ENCODE measurements around the gene PM20D1.
"Not testable (repeated sequence)": the region's sequence is repeated elsewhere in the genome, so short reads cannot be mapped to it uniquely, and the experiment has no call there.

The PM20D1 gene

DNA sequence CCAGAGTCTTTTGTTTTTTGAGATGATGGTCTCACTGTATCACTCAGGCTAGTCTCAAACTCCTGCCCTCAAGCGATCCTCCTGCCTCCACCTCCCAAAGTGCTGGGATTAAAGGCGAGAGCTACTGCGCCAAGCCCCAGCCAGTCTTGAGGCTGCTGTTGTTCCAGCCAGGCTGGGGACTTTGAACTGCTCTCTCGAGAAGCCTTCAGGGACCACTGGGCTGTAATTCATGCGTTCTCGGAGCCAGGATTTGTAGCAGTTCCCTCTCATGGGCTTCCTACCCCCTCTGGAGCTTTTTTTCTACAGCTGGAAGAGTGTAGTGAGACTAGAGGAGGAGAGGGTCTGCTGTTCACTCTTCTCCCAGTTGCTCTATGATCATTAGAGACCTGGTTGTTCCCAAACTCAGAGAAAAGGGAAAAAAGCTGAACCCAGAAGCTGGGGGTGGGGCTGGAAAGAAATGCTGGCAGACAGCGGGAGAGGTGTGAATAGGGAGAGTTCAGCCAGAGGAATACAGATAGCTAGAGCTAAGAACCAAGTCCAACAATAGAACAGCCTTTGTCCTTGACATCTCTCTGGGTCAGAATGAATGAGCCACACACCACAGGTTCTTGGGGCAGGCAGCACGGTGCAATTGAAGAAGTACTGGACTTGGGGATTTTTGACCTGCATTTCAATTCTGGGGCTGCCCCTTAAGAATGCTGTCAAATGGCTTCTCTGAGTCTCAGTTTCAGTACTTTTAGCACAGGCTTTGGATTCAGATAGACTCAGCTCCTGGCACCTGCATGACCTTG is 23.7 kb downstream of the PM20D1 start:
- Histone ChIP-seq H3K27ac (replicated peaks) (no peak overlapping the region), H3K27me3 (ENCODE audit: insufficient read depth, poor library complexity, severe bottlenecking) (peaks cover 14% of the 10 kb centered on the region), H3K4me3 (replicated peaks; ENCODE audit: insufficient read depth, low read length) (no peak overlapping the region)
- no peak for DNase-seq (ENCODE audit: low read depth in 1 of 2, low spot score in 1 of 2)
- TF ChIP-seq CTCF (IDR thresholded peaks at IDR 0.05; ENCODE audit: insufficient read depth, low read length) = no peak

GRCh38 chr1:205824180-205824579 is 25.8 kb downstream of the PM20D1 start:
- Histone ChIP-seq H3K27ac (replicated peaks) (no peak overlapping the region), H3K4me3 (replicated peaks; ENCODE audit: insufficient read depth, low read length) (no peak overlapping the region), H3K27me3 (ENCODE audit: insufficient read depth, poor library complexity, severe bottlenecking) (peaks cover 16% of the 10 kb centered on the region)
- DNase-seq (ENCODE audit: low read depth in 1 of 2, low spot score in 1 of 2) = no peak
- TF ChIP-seq POLR2AphosphoS5 (IDR thresholded peaks at IDR 0.05; ENCODE audit: low read depth) (no peak), CTCF (IDR thresholded peaks at IDR 0.05; ENCODE audit: insufficient read depth, low read length) (no peak)

- H3K27me3 ChIP-seq (ENCODE audit: insufficient read depth, poor library complexity, severe bottlenecking) = peaks cover 16% of the 10 kb centered on the region
- DNase-seq (ENCODE audit: low read depth in 1 of 2, low spot score in 1 of 2); H3K4me3 ChIP-seq (replicated peaks; ENCODE audit: insufficient read depth, low read length); H3K27ac ChIP-seq (replicated peaks): not testable (repeated sequence)
Measured at GRCh38 chr1:205823260-205823659, 26.7 kb downstream of the PM20D1 start.

GRCh38 chr1:205822397-205822796 is 27.5 kb downstream of the PM20D1 start:
- TF ChIP-seq POLR2AphosphoS5 (IDR thresholded peaks at IDR 0.05; ENCODE audit: low read depth) (no peak), REST (IDR thresholded peaks at IDR 0.05; ENCODE audit: insufficient replicate concordance, low read depth) (no peak), CTCF (IDR thresholded peaks at IDR 0.05; ENCODE audit: insufficient read depth, low read length) (no peak), GABPA (IDR thresholded peaks at IDR 0.05; ENCODE audit: low read depth) (no peak)
- Histone ChIP-seq H3K27ac (replicated peaks) (no peak overlapping the region), H3K4me3 (replicated peaks; ENCODE audit: insufficient read depth, low read length) (no peak overlapping the region), H3K27me3 (ENCODE audit: insufficient read depth, poor library complexity, severe bottlenecking) (peaks cover 13% of the 10 kb centered on the region)
- DNase-seq (ENCODE audit: low read depth in 1 of 2, low spot score in 1 of 2) = no peak

DNA sequence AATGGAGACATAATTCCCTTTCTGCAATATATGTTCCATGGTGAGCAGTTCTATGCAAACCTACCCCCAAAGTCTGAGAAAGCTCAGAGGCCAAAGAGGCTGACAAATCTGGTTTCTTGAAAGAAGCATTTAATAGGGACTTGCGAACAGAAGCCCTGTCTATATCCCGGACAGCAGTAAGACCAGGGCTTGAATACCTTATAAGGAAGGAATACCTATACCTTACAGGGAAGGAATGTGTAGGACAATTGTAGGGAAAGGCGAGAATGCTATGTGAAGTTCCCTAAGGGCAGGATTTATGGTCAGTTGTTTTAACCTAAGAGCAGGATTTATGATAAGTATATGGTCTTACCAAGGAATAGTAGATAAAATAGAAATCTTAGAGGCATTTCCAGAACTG is 31.9 kb downstream of the PM20D1 start:
- TF ChIP-seq CTCF (IDR thresholded peaks at IDR 0.05; ENCODE audit: insufficient read depth, low read length) (no peak), SPI1 (IDR thresholded peaks at IDR 0.05; ENCODE audit: borderline replicate concordance, low read depth) (no peak), POLR2AphosphoS5 (IDR thresholded peaks at IDR 0.05; ENCODE audit: low read depth) (no peak), GABPA (IDR thresholded peaks at IDR 0.05; ENCODE audit: low read depth) (no peak), REST (IDR thresholded peaks at IDR 0.05; ENCODE audit: insufficient replicate concordance, low read depth) (no peak)
- DNase-seq (ENCODE audit: low read depth in 1 of 2, low spot score in 1 of 2) = no peak
- no peak overlapping the region for H3K27ac ChIP-seq (replicated peaks)
- no peak overlapping the region for H3K4me3 ChIP-seq (replicated peaks; ENCODE audit: insufficient read depth, low read length)
- peaks cover 24% of the 10 kb centered on the region for H3K27me3 ChIP-seq (ENCODE audit: insufficient read depth, poor library complexity, severe bottlenecking)

Measured in HL-60 (cell line).